Sigmoid colon (tissue), 4 donors: ENCODE measurements around the gene LRP1.

Experiments
- EP300 ChIP-seq, 4 donors: sonication (generic); formaldehyde crosslinking; IDR thresholded peaks; one replicate each; pipeline ENCODE4 v1.6.1; 2017; ENCODE audit warnings: antibody characterized with exemption in 4 of 4
- POLR2A ChIP-seq, 2 donors: fragments of 450-650 bp; IDR thresholded peaks; one replicate each; pipeline ENCODE4 v1.6.1; 2016; ENCODE audit warnings: antibody characterized with exemption in 2 of 2, mild to moderate bottlenecking in 2 of 2, moderate library complexity in 2 of 2
- POLR2AphosphoS5 ChIP-seq, 4 donors: sonication (generic); formaldehyde crosslinking; IDR thresholded peaks; one replicate each; pipeline ENCODE4 v1.6.1; 2017; ENCODE audit warnings: antibody characterized with exemption in 4 of 4
- TF ChIP-seq, protein P1 (sequence below), 4 experiments: fragments of 450-650 bp in 3 of 4; fragments of 200-600 bp in 1 of 4; IDR thresholded peaks; one replicate each; pipeline ENCODE4 v1.5.1; 2016 to 2019; ENCODE audit warnings: antibody characterized with exemption in 4 of 4, mild to moderate bottlenecking in 3 of 4, moderate library complexity in 2 of 4

DNA sequence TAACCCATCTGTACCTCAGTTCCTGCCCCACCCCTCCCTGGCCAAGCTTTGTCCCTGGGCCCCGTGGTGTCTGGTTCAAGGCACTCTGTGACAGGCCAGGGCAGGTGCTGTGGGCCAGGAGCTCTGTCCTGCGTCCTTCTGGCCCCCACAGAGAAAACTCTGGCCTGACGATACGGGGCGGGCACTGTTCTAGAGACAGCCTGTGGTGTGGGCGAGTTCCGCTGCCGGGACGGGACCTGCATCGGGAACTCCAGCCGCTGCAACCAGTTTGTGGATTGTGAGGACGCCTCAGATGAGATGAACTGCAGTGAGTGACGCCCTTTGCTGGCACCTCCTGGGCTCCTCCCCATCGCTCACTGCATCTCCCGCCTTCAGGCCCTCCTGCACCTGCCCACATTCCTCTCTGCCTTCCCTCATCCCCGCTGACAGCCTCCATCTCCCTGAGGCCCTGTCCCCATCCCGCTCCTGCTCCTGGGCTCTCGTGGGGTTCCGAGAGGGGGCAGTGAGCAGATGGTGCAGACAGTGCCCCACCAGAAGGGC, 65.5 kb downstream of the LRP1 start:
- TF ChIP-seq, protein P1, sequence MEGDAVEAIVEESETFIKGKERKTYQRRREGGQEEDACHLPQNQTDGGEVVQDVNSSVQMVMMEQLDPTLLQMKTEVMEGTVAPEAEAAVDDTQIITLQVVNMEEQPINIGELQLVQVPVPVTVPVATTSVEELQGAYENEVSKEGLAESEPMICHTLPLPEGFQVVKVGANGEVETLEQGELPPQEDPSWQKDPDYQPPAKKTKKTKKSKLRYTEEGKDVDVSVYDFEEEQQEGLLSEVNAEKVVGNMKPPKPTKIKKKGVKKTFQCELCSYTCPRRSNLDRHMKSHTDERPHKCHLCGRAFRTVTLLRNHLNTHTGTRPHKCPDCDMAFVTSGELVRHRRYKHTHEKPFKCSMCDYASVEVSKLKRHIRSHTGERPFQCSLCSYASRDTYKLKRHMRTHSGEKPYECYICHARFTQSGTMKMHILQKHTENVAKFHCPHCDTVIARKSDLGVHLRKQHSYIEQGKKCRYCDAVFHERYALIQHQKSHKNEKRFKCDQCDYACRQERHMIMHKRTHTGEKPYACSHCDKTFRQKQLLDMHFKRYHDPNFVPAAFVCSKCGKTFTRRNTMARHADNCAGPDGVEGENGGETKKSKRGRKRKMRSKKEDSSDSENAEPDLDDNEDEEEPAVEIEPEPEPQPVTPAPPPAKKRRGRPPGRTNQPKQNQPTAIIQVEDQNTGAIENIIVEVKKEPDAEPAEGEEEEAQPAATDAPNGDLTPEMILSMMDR (IDR thresholded peaks at IDR 0.05), result no peak
- TF ChIP-seq EP300 (IDR thresholded peaks at IDR 0.05) (no peak), POLR2A (IDR thresholded peaks at IDR 0.05) (no peak), POLR2AphosphoS5 (IDR thresholded peaks at IDR 0.05) (no peak)
